Midbrain (tissue), 1 donor: ENCODE measurements around the gene HPCA.

Source experiments
- DNase-seq: peaks from one replicate; lab custom pipeline; 2025; lab: John Stamatoyannopoulos, UW

HPCA gene

GRCh38 chr1:32871364-32872191, 14.7 kb upstream of the HPCA start:
- no peak for DNase-seq

- DNase-seq, result no peak
Measured at GRCh38 chr1:32872192-32872460, 14.2 kb upstream of the HPCA start.

- no peak for DNase-seq
Measured at GRCh38 chr1:32873484-32873883, 12.8 kb upstream of the HPCA start.

GRCh38 chr1:32874860-32875752, 11.2 kb upstream of the HPCA start:
- no peak for DNase-seq

- DNase-seq, result peak; percentile 46
Measured at GRCh38 chr1:32876341-32877210, 9.7 kb upstream of the HPCA start.

GRCh38 chr1:32877211-32878110, 8.8 kb upstream of the HPCA start:
- no peak for DNase-seq

- peak; percentile 9 for DNase-seq
Measured at GRCh38 chr1:32878183-32878582, 8.1 kb upstream of the HPCA start.

- DNase-seq, result no peak
Measured at GRCh38 chr1:32878637-32879041, 7.7 kb upstream of the HPCA start.

GRCh38 chr1:32881291-32881690, 5.0 kb upstream of the HPCA start:
- no peak for DNase-seq

- DNase-seq, result peak; percentile 60
Measured at GRCh38 chr1:32881871-32882850, 4.1 kb upstream of the HPCA start.

- no peak for DNase-seq
Measured at GRCh38 chr1:32883338-32884031, 2.8 kb upstream of the HPCA start.

GRCh38 chr1:32884032-32884372, 2.3 kb upstream of the HPCA start:
- DNase-seq, result no peak

GRCh38 chr1:32884726-32885125, 1.6 kb upstream of the HPCA start:
- DNase-seq, result no peak

GRCh38 chr1:32885676-32886003, 651 bp upstream of the HPCA start:
- no peak for DNase-seq

GRCh38 chr1:32886828-32887414, 630 bp downstream of the HPCA start:
- no peak for DNase-seq

- no peak for DNase-seq
Measured at GRCh38 chr1:32887623-32888022, 1.3 kb downstream of the HPCA start.

- DNase-seq, result no peak
Measured at GRCh38 chr1:32888134-32888533, 1.8 kb downstream of the HPCA start.

GRCh38 chr1:32888677-32889420, 2.6 kb downstream of the HPCA start:
- DNase-seq, result no peak
